H9 (cell line): ENCODE measurements around the gene SIX5. TPM values are rescaled to one million over a fixed set of nuclear protein-coding genes. Genes with fewer than 3 reads are reported as not detected.
A peak's percentile ranks its signal among the peaks of the same experiment; 100 is the strongest.

Experiments
- DNase-seq: peaks from one replicate; pipeline ENCODE4 v3.0.0-alpha.2; 2017
- H2AFZ ChIP-seq: one replicate; pipeline ENCODE4 v1.6.1; 2013; ENCODE audit warnings: mild to moderate bottlenecking, low read length, control low read depth, moderate library complexity
- H2AK5ac ChIP-seq: 2 replicates; pipeline ENCODE4 v1.6.1; 2013; ENCODE audit warnings: low read length, control low read depth, mixed read lengths; ENCODE audit not compliant: insufficient read length
- H2BK120ac ChIP-seq: one replicate; pipeline ENCODE4 v1.6.1; 2013; ENCODE audit warnings: low read depth, mild to moderate bottlenecking, low read length, control low read depth, inconsistent platforms; ENCODE audit not compliant: poor library complexity, severe bottlenecking
- H2BK12ac ChIP-seq: 2 replicates; pipeline ENCODE4 v1.6.1; 2013; ENCODE audit warnings: low read length, control low read depth, mixed read lengths, low read depth; ENCODE audit not compliant: insufficient read length
- H2BK15ac ChIP-seq: 2 replicates; pipeline ENCODE4 v1.6.1; 2013; ENCODE audit warnings: low read depth, low read length, control low read depth
- H2BK20ac ChIP-seq: one replicate; pipeline ENCODE4 v1.6.1; 2013; ENCODE audit warnings: low read depth, mild to moderate bottlenecking, low read length, control low read depth, inconsistent platforms; ENCODE audit not compliant: poor library complexity, severe bottlenecking
- H2BK5ac ChIP-seq: 2 replicates; pipeline ENCODE4 v1.6.1; 2013; ENCODE audit warnings: low read length, control low read depth, mixed read lengths; ENCODE audit not compliant: insufficient read length
- H3K14ac ChIP-seq: 2 replicates; pipeline ENCODE4 v1.6.1; 2013; ENCODE audit warnings: low read length, control low read depth; ENCODE audit not compliant: insufficient read depth
- H3K18ac ChIP-seq: 2 replicates; pipeline ENCODE4 v1.6.1; 2013; ENCODE audit warnings: low read depth, mild to moderate bottlenecking, mixed read lengths, low read length, control low read depth; ENCODE audit not compliant: insufficient read length
- H3K23ac ChIP-seq: 2 replicates; pipeline ENCODE4 v1.6.1; 2013; ENCODE audit warnings: low read length, control low read depth, mixed read lengths, low read depth; ENCODE audit not compliant: insufficient read length
- H3K23me2 ChIP-seq: 2 replicates; pipeline ENCODE4 v1.6.1; 2013; ENCODE audit warnings: low read depth, mild to moderate bottlenecking, mixed read lengths, low read length, control low read depth; ENCODE audit not compliant: insufficient read length, poor library complexity, severe bottlenecking
- H3K27ac ChIP-seq: 2 replicates; pipeline ENCODE4 v1.5.1; 2013; ENCODE audit warnings: low read length, control low read depth, mixed read lengths, low read depth; ENCODE audit not compliant: insufficient read length
- H3K27me3 ChIP-seq: 2 replicates; pipeline ENCODE4 v1.6.1; 2013; ENCODE audit warnings: low read length, control low read depth, inconsistent platforms; ENCODE audit not compliant: insufficient read depth
- H3K4ac ChIP-seq: 2 replicates; pipeline ENCODE4 v1.6.1; 2013; ENCODE audit warnings: low read depth, mild to moderate bottlenecking, control low read depth, inconsistent platforms, low read length, moderate library complexity
- H3K4me1 ChIP-seq: 2 replicates; pipeline ENCODE4 v1.6.1; 2013; ENCODE audit warnings: low read length, control low read depth, inconsistent platforms; ENCODE audit not compliant: insufficient read depth
- H3K4me2 ChIP-seq: 2 replicates; pipeline ENCODE4 v1.6.1; 2013; ENCODE audit warnings: low read length, control low read depth, mixed read lengths; ENCODE audit not compliant: insufficient read length, insufficient read depth
- H3K56ac ChIP-seq: 2 replicates; pipeline ENCODE4 v1.6.1; 2013; ENCODE audit warnings: low read depth, mild to moderate bottlenecking, mixed read lengths, low read length, control low read depth; ENCODE audit not compliant: insufficient read length
- H3K79me1 ChIP-seq: 2 replicates; pipeline ENCODE4 v1.6.1; 2013; ENCODE audit warnings: low read depth, mild to moderate bottlenecking, moderate library complexity, low read length, control low read depth, inconsistent platforms; ENCODE audit not compliant: insufficient read depth, poor library complexity, severe bottlenecking
- H3K79me2 ChIP-seq: 2 replicates; pipeline ENCODE4 v1.6.1; 2013; ENCODE audit warnings: low read length, control low read depth, inconsistent platforms; ENCODE audit not compliant: insufficient read depth
- H3K9ac ChIP-seq: 2 replicates; pipeline ENCODE4 v1.6.1; 2013; ENCODE audit warnings: low read length, control low read depth, mixed read lengths; ENCODE audit not compliant: insufficient read length; ENCODE audit errors: extremely low read depth
- H3K9me3 ChIP-seq: one replicate; pipeline ENCODE4 v1.6.1; 2013; ENCODE audit warnings: low read depth, low read length, inconsistent platforms; ENCODE audit not compliant: control insufficient read depth
- H3T11ph ChIP-seq: one replicate; pipeline ENCODE4 v1.6.1; 2013; ENCODE audit warnings: mild to moderate bottlenecking, low read length, control low read depth, inconsistent platforms
- H4K20me1 ChIP-seq: one replicate; pipeline ENCODE4 v1.6.1; 2013; ENCODE audit not compliant: control insufficient read depth, insufficient read length, insufficient read depth
- H4K5ac ChIP-seq: 2 replicates; pipeline ENCODE4 v1.6.1; 2013; ENCODE audit warnings: low read depth, mild to moderate bottlenecking, mixed read lengths, low read length, control low read depth; ENCODE audit not compliant: insufficient read length
- H4K8ac ChIP-seq: replicated peaks from 2 replicates; pipeline ENCODE4 v1.6.1; 2013; ENCODE audit warnings: low read length, control low read depth, mixed read lengths, low read depth; ENCODE audit not compliant: insufficient read length
- H4K91ac ChIP-seq: 2 replicates; pipeline ENCODE4 v1.6.1; 2013; ENCODE audit warnings: low read depth, mild to moderate bottlenecking, moderate library complexity, mixed read lengths, low read length, control low read depth; ENCODE audit not compliant: insufficient read length
- H3K27ac Mint-ChIP-seq, 3 experiments: 2 replicates in 2 of 3; 3 replicates in 1 of 3; pipeline ENCODE4 v1.8.0; 2020 to 2021; ENCODE audit warnings: mixed read lengths in 3 of 3, mild to moderate bottlenecking in 1 of 3, moderate library complexity in 1 of 3
- H3K27me3 Mint-ChIP-seq: 2 replicates; pipeline ENCODE4 v1.8.0; 2021; ENCODE audit warnings: low read depth, mild to moderate bottlenecking, moderate library complexity, mixed read lengths
- H3K36me3 Mint-ChIP-seq, 3 experiments: 2 replicates in 2 of 3; 3 replicates in 1 of 3; pipeline ENCODE4 v1.8.0; 2020 to 2021; ENCODE audit warnings: low read depth in 3 of 3, mixed read lengths in 3 of 3; ENCODE audit not compliant: insufficient read depth in 1 of 3
- H3K4me1 Mint-ChIP-seq, 2 experiments: 2 replicates each; pipeline ENCODE4 v1.8.0; 2020; ENCODE audit warnings: mixed read lengths in 2 of 2
- H3K4me3 Mint-ChIP-seq, 2 experiments: 2 replicates in 1 of 2; 3 replicates in 1 of 2; pipeline ENCODE4 v1.8.0; 2020 to 2021; ENCODE audit warnings: mild to moderate bottlenecking in 2 of 2, mixed read lengths in 2 of 2, moderate library complexity in 1 of 2
- H3K9me3 Mint-ChIP-seq, 2 experiments: 2 replicates in 1 of 2; 3 replicates in 1 of 2; pipeline ENCODE4 v1.8.0; 2020; ENCODE audit warnings: mild to moderate bottlenecking in 2 of 2, mixed read lengths in 2 of 2, moderate library complexity in 1 of 2
- WGBS: extraction: QIAGEN DNeasy Blood & Tissue Kit; methylation state at CpG from one replicate; pipeline ENCODE4 v1.1.7; 2013; ENCODE audit warnings: missing lambda C conversion rate, low lambda C conversion rate, mixed read lengths; ENCODE audit not compliant: insufficient read length; ENCODE audit errors: extremely low coverage; 5-methylcytosine and 5-hydroxymethylcytosine counted together
- total RNA-seq: library from RNA; stranded (reverse); gene quantifications from 2 replicates; pipeline ENCODE4 v1.2.1, GENCODE V29; 2021
- TF ChIP-seq, protein P1 (sequence below): fragments of 200-600 bp; sonication (generic); conservative IDR thresholded peaks from 3 replicates; pipeline ENCODE4 v1.8.0; 2021; ENCODE audit warnings: antibody characterized with exemption, mild to moderate bottlenecking

The SIX5 gene
- total RNA-seq, 1 experiment from 2014 or later, result 41.7 TPM

DNA sequence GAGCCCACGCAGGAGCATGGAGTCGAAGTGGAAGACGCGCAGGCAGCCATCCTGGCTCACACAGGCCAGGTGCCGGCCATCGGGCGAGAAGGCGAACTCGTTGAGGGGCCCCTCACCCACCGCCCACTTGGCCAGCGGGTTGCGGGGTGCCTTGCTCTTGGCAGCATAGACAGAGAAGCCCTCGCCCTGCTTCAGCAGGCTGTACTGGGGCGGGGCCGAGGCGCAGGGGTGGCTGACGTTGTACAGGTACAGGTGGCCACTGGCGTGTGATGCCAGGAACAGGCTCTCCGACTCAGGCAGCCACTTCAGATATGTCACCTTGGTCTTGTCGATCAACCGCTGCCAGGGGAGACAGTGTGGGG, 17.5 kb upstream of the SIX5 start:
- peaks cover 9 to 24% of the 10 kb centered on the region in 2 experiments for H3K4me1 Mint-ChIP-seq

More for the DNA sequence above, 17.5 kb upstream of the SIX5 start:
- Histone ChIP-seq H3K18ac (no peak overlapping the region), H3T11ph (no peak overlapping the region), H3K9me3 (no peaks in the 10 kb centered on the region), H2BK120ac (no peak overlapping the region), H4K20me1 (no peaks in the 10 kb centered on the region), H2BK20ac (no peak overlapping the region), H3K4ac (no peak overlapping the region), H3K27me3 (no peaks in the 10 kb centered on the region), H3K14ac (no peak overlapping the region), H2AFZ (no peak overlapping the region), H2BK5ac (no peak overlapping the region), H3K56ac (no peak overlapping the region), H2AK5ac (no peak overlapping the region), H4K5ac (no peak overlapping the region), H3K23ac (no peak overlapping the region), H4K91ac (no peak overlapping the region), H4K8ac (no peak overlapping the region), H2BK15ac (no peak overlapping the region), H3K79me2 (0 out of 2 replicates have a peak, but pooled peaks cover 3% of the 10 kb centered on the region), H3K4me1 (no peaks in the 10 kb centered on the region), H3K9ac (no peak overlapping the region), H3K4me2 (no peak overlapping the region), H3K27ac (no peak overlapping the region), H3K23me2 (peaks cover under 1% of the 10 kb centered on the region), H2BK12ac (no peak overlapping the region), H3K79me1 (peaks cover 2% of the 10 kb centered on the region)
- no peak for DNase-seq
- peak overlapping the region in 1 of 2 experiments; percentile 35; a peak in 1 of 5 replicates for H3K4me3 Mint-ChIP-seq
- H3K27ac Mint-ChIP-seq, result no peak overlapping the region
- TF ChIP-seq, protein P1, sequence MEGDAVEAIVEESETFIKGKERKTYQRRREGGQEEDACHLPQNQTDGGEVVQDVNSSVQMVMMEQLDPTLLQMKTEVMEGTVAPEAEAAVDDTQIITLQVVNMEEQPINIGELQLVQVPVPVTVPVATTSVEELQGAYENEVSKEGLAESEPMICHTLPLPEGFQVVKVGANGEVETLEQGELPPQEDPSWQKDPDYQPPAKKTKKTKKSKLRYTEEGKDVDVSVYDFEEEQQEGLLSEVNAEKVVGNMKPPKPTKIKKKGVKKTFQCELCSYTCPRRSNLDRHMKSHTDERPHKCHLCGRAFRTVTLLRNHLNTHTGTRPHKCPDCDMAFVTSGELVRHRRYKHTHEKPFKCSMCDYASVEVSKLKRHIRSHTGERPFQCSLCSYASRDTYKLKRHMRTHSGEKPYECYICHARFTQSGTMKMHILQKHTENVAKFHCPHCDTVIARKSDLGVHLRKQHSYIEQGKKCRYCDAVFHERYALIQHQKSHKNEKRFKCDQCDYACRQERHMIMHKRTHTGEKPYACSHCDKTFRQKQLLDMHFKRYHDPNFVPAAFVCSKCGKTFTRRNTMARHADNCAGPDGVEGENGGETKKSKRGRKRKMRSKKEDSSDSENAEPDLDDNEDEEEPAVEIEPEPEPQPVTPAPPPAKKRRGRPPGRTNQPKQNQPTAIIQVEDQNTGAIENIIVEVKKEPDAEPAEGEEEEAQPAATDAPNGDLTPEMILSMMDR, result no peak
- no CpG with 5 or more reads among the region's 21 CpGs for WGBS
- H3K36me3 Mint-ChIP-seq, result peaks cover 22 to 58% (median 54%) of the 10 kb centered on the region in 3 experiments
- no peaks in the 10 kb centered on the region for H3K9me3 Mint-ChIP-seq
- H3K27me3 Mint-ChIP-seq, result peaks cover 5% of the 10 kb centered on the region; the same call in 1 of the 2 replicates
